Measurements from ENCODE around the gene TMEM164.

TMEM164 gene

DNA sequence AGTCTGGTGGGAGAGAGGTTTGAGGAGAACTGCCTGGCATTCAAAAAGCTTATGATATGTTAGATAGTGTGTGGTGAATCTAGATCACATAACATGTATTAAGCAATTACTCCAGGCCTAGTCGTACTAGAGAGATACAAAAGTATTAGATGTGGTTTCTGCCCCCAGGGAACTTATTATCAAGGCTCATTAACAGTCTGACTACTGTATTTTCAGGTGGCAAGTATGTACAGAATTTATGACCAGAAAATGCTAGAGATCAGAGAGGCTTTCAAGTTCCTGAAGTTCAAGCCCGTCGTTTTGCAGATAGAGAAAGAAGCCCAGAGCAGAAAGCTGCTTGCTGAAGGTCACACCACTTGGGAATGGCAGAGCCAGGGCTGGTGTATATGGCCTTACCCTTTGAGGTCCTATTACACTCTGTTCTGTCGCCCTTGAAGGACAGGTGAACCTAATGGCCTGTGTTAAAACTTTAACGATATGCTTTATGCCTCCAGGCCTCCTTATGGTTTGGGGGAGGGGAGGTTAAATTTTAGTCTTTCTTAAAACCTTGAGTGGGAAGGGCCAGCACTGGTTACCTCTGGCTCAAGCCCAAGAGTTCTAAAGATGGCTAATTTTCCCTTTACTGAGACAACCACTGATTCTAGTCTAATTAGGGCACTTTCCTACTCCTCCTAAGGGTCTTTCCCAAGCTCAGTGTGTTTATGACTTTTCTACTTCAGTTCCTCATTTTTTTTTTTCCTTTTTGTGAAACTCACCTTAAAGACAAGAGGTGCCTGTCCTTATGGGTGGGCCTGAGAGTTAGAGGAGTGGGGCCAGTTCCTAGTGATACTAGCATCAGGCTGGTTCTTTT lies 19.9 kb downstream of the TMEM164 start:
- no peak for DNase-seq (ENCODE audit: extremely low read depth, low read depth)

GRCh38 chrX:110025395-110025794 lies 22.5 kb downstream of the TMEM164 start:
- H3K4me3 ChIP-seq (replicated peaks; ENCODE audit: low read depth, low read length): no peak overlapping the region
- no peak for TF ChIP-seq CTCF (IDR thresholded peaks at IDR 0.05; ENCODE audit: low read depth, low read length, missing control alignments)
- no peak for DNase-seq (ENCODE audit: extremely low read depth, low read depth)

More for the DNA sequence above, 19.9 kb downstream of the TMEM164 start:
- H3K4me3 ChIP-seq (replicated peaks; ENCODE audit: low read depth, low read length): no peak overlapping the region
- TF ChIP-seq CTCF (IDR thresholded peaks at IDR 0.05; ENCODE audit: low read depth, low read length, missing control alignments): no peak

- no peak overlapping the region for H3K4me3 ChIP-seq (replicated peaks; ENCODE audit: low read depth, low read length)
- no peak for DNase-seq (ENCODE audit: extremely low read depth, low read depth)
- no peak for TF ChIP-seq CTCF (IDR thresholded peaks at IDR 0.05; ENCODE audit: low read depth, low read length, missing control alignments)
Observed at GRCh38 chrX:110026099-110026844, 23.4 kb downstream of the TMEM164 start.

DNA sequence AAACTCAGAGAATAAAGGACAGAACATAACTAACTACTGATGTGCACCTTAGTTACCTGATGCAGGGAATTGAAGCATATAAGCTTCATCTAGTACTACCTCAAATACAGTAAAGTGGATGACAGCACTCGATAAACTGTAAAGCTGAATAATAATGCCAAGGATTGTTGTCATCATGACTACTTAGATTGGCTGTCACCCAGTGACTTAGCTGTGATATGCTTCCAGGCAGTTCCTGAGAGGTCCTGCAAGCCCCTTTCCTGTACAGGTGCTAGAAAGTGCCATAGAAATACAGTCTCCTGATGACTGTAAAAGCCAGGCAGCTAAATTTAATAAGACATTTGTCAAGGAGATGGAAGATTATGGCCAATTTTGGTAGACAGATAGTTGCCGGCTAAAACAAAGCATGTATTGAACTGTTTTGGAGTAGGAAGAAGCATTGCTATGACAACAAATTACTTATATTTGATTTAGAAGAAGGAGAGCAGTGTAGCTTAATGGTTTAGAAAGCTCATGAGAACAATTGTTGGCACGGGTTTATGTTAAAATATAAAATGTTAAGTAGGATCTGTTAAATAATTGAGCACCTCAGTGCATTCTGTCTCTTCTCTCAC lies 29.7 kb downstream of the TMEM164 start:
- no peak for DNase-seq (ENCODE audit: extremely low read depth, low read depth)
- H3K4me3 ChIP-seq (replicated peaks; ENCODE audit: low read depth, low read length): no peak overlapping the region
- TF ChIP-seq CTCF (IDR thresholded peaks at IDR 0.05; ENCODE audit: low read depth, low read length, missing control alignments): no peak

GRCh38 chrX:110034036-110034435 lies 31.1 kb downstream of the TMEM164 start:
- DNase-seq (ENCODE audit: extremely low read depth, low read depth): no peak
- TF ChIP-seq CTCF (IDR thresholded peaks at IDR 0.05; ENCODE audit: low read depth, low read length, missing control alignments): no peak
- H3K4me3 ChIP-seq (replicated peaks; ENCODE audit: low read depth, low read length): no peak overlapping the region

DNA sequence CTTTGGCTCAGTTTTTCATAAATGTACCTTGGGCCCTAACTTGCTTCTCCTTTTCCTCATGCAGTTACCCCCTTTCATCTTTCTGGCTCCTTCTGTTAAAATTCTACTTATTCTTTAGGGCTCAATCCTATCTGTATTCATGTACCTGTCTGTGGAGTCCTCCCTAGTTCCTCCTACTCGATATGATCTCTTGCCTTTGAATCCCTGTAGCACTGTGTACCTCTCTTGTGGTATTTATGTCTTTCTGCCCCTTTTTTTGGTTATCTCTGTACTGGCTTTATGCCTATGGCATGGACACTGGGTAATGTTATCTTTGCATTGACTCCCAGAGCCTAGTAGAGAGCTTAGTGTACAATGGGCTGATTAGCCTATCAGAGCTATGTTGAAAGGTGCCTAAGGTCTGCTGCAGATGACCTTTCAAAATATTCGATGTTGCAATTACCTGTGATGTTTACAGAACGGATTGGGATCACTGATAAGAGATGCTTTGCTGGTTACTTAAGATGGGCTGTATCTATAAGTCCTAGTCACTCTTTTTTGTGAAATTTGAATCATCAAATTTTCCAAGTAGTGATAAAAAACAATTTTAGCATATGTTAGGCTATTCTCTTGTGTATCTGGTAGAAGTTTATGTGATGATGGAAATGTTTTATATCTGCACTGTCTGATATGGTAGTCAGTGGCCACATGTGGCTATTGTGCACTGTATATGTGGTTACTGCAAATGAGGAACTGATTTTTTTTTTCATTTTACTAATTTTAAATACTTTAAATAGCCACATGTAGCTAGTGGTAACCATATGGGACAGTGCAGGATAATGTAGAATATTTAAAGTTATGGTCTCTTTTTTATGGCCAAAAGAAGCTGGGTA lies 33.5 kb downstream of the TMEM164 start:
- no peak for DNase-seq (ENCODE audit: extremely low read depth, low read depth)
- no peak for TF ChIP-seq CTCF (IDR thresholded peaks at IDR 0.05; ENCODE audit: low read depth, low read length, missing control alignments)
- H3K4me3 ChIP-seq (replicated peaks; ENCODE audit: low read depth, low read length): no peak overlapping the region
